ENCODE measurements around the gene ITIH5. TPM values are rescaled to one million over a fixed set of nuclear protein-coding genes. Genes with fewer than 3 reads are reported as not detected.

Gene ITIH5
- polyA plus RNA-seq, 1 donor from 2014 or later, result 0.28 TPM

GRCh38 chr10:7519351-7519750 is 147.4 kb downstream of the ITIH5 start:
- H3K27ac ChIP-seq (ENCODE audit: low read length), result no peak overlapping the region
- no peak overlapping the region for H3K4me2 ChIP-seq (ENCODE audit: low read length)
- no peak overlapping the region for H2AFZ ChIP-seq (ENCODE audit: low read depth, low read length)
- H3K36me3 ChIP-seq (ENCODE audit: insufficient read depth, low read length), result no peaks in the 10 kb centered on the region
- H3F3A ChIP-seq (ENCODE audit: insufficient read depth, low read length, poor library complexity, severe bottlenecking), result no peaks in the 10 kb centered on the region
- TF ChIP-seq EZH2 (IDR thresholded peaks at IDR 0.05; ENCODE audit: borderline replicate concordance, insufficient read depth, low read length, poor library complexity, severe bottlenecking) (no peak), MXI1 (conservative IDR thresholded peaks at IDR 0.05; ENCODE audit: poor library complexity, severe bottlenecking) (no peak), EP300 (conservative IDR thresholded peaks at IDR 0.05; ENCODE audit: poor library complexity, severe bottlenecking) (no peak), RAD21 (conservative IDR thresholded peaks at IDR 0.05) (no peak), CTCF (IDR thresholded peaks at IDR 0.05; ENCODE audit: poor library complexity, severe bottlenecking) (no peak)
- TF ChIP-seq, protein P1, sequence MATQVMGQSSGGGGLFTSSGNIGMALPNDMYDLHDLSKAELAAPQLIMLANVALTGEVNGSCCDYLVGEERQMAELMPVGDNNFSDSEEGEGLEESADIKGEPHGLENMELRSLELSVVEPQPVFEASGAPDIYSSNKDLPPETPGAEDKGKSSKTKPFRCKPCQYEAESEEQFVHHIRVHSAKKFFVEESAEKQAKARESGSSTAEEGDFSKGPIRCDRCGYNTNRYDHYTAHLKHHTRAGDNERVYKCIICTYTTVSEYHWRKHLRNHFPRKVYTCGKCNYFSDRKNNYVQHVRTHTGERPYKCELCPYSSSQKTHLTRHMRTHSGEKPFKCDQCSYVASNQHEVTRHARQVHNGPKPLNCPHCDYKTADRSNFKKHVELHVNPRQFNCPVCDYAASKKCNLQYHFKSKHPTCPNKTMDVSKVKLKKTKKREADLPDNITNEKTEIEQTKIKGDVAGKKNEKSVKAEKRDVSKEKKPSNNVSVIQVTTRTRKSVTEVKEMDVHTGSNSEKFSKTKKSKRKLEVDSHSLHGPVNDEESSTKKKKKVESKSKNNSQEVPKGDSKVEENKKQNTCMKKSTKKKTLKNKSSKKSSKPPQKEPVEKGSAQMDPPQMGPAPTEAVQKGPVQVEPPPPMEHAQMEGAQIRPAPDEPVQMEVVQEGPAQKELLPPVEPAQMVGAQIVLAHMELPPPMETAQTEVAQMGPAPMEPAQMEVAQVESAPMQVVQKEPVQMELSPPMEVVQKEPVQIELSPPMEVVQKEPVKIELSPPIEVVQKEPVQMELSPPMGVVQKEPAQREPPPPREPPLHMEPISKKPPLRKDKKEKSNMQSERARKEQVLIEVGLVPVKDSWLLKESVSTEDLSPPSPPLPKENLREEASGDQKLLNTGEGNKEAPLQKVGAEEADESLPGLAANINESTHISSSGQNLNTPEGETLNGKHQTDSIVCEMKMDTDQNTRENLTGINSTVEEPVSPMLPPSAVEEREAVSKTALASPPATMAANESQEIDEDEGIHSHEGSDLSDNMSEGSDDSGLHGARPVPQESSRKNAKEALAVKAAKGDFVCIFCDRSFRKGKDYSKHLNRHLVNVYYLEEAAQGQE (IDR thresholded peaks at IDR 0.05; ENCODE audit: borderline replicate concordance), result no peak
- H3K4me3 ChIP-seq (ENCODE audit: low read length), result no peak overlapping the region
- H3K27me3 ChIP-seq (ENCODE audit: insufficient read depth, low read depth, low read length), result no peaks in the 10 kb centered on the region
- no peaks in the 10 kb centered on the region for H3K79me2 ChIP-seq (replicated peaks; ENCODE audit: insufficient read depth, low read length)
- H3K9ac ChIP-seq (ENCODE audit: low read length), result no peak overlapping the region
- H3K9me2 ChIP-seq (ENCODE audit: insufficient read depth, low read length), result no peaks in the 10 kb centered on the region
- no peaks in the 10 kb centered on the region for H3K9me3 ChIP-seq (ENCODE audit: low read length)
- no peaks in the 10 kb centered on the region for H4K20me1 ChIP-seq (ENCODE audit: insufficient read depth)

- TF ChIP-seq, protein P1 (IDR thresholded peaks at IDR 0.05; ENCODE audit: borderline replicate concordance), result no peak
- TF ChIP-seq RAD21 (conservative IDR thresholded peaks at IDR 0.05) (no peak), CTCF (IDR thresholded peaks at IDR 0.05; ENCODE audit: poor library complexity, severe bottlenecking) (no peak)
- Histone ChIP-seq H4K20me1 (ENCODE audit: insufficient read depth) (no peaks in the 10 kb centered on the region), H3K9ac (ENCODE audit: low read length) (no peak overlapping the region), H3K4me3 (ENCODE audit: low read length) (no peak overlapping the region), H3K9me2 (ENCODE audit: insufficient read depth, low read length) (no peaks in the 10 kb centered on the region), H3K27me3 (ENCODE audit: insufficient read depth, low read depth, low read length) (no peaks in the 10 kb centered on the region), H3K9me3 (ENCODE audit: low read length) (no peaks in the 10 kb centered on the region), H3K27ac (ENCODE audit: low read length) (no peak overlapping the region), H3K79me2 (replicated peaks; ENCODE audit: insufficient read depth, low read length) (no peaks in the 10 kb centered on the region), H2AFZ (ENCODE audit: low read depth, low read length) (no peak overlapping the region), H3K36me3 (ENCODE audit: insufficient read depth, low read length) (no peaks in the 10 kb centered on the region), H3K4me2 (ENCODE audit: low read length) (no peak overlapping the region), H3F3A (ENCODE audit: insufficient read depth, low read length, poor library complexity, severe bottlenecking) (no peaks in the 10 kb centered on the region)
These were observed 148.1 kb downstream of the ITIH5 start for GRCh38 chr10:7518693-7519092.
